ENCODE results near the gene ARSJ. TPM values are rescaled to one million over a fixed set of nuclear protein-coding genes. Genes with fewer than 3 reads are reported as not detected.

Gene ARSJ
- not detected in 2 replicates for total RNA-seq

DNA sequence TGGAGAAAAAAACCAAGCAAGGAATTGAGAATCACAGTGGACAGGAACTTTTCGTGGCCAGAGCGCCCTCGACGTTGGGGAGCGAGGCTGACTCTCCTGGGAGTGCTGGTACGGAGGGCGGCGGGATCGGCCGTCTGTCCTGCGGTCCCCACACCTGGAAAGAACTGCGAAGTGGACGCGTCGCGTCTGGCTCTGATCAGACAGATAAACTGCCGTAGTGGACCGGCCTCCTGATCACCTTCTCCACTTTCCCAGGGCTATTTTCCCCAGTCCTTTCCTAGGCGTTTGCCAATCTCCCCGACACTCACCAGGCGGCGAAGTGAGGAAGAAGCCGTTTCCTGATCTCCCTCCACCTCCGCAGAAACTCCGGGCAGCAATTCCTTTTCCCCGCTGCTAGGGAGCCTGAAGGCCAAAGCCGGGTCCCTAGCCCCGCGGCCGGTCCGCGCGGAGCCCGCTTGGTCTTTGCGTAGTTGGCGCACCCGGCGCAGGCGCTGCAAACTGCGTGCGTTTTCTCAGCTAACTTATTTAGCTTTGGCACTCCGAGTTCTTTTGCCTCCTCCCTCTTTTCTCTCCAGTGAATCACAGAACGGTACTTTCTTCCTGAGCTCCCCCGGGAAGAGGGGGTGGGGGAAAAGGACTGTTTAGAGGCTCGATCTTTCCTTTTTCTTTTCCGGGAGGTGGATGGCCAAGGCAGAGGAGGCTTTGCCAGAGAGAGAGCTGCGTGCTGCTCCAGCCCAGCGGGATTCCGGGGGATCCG is at the start of gene ARSJ:
Gene ARSJ (minus strand): TSS at position 500 of the 757 bp plus-strand sequence. CDS start 813 bp downstream, outside the sequence.
- TF ChIP-seq, protein P1, sequence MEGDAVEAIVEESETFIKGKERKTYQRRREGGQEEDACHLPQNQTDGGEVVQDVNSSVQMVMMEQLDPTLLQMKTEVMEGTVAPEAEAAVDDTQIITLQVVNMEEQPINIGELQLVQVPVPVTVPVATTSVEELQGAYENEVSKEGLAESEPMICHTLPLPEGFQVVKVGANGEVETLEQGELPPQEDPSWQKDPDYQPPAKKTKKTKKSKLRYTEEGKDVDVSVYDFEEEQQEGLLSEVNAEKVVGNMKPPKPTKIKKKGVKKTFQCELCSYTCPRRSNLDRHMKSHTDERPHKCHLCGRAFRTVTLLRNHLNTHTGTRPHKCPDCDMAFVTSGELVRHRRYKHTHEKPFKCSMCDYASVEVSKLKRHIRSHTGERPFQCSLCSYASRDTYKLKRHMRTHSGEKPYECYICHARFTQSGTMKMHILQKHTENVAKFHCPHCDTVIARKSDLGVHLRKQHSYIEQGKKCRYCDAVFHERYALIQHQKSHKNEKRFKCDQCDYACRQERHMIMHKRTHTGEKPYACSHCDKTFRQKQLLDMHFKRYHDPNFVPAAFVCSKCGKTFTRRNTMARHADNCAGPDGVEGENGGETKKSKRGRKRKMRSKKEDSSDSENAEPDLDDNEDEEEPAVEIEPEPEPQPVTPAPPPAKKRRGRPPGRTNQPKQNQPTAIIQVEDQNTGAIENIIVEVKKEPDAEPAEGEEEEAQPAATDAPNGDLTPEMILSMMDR (IDR thresholded peaks at IDR 0.05): no peak
- H3K9me3 Mint-ChIP-seq: peaks cover 2% of the 10 kb centered on the region
- intact Hi-C loops (cut with micrococcal nuclease): no loop called here
- ChIA-PET POLR2A (no interaction called here), CTCF (no interaction called here)
- peak within 1 kb of the TSS; percentile 36 for H3K4me3 Mint-ChIP-seq
- no peak within 1 kb of the TSS for H3K27ac Mint-ChIP-seq
- H3K27me3 Mint-ChIP-seq: peaks cover 51% of the 10 kb centered on the region
- peaks cover 13% of the 10 kb centered on the region for H3K4me1 Mint-ChIP-seq
- DNase-seq: no peak
- ATAC-seq (ENCODE audit: low read depth): no peak
- no peaks in the 10 kb centered on the region for H3K36me3 Mint-ChIP-seq (ENCODE audit: low read depth)

GRCh38 chr4:114028071-114028470 is 48.6 kb upstream of the ARSJ start:
- ATAC-seq (ENCODE audit: low read depth) (no peak), DNase-seq (no peak)
- Mint-ChIP-seq H3K4me1 (no peaks in the 10 kb centered on the region), H3K36me3 (ENCODE audit: low read depth) (no peaks in the 10 kb centered on the region), H3K27ac (no peak overlapping the region), H3K27me3 (no peaks in the 10 kb centered on the region), H3K9me3 (no peaks in the 10 kb centered on the region), H3K4me3 (no peak overlapping the region)
- CTCF ChIA-PET: no interaction called here
- POLR2A ChIA-PET: no interaction called here
- TF ChIP-seq, protein P1 (IDR thresholded peaks at IDR 0.05): no peak
- intact Hi-C loops (cut with micrococcal nuclease): no loop called here

GRCh38 chr4:114027596-114027995 is 48.1 kb upstream of the ARSJ start:
- H3K27ac Mint-ChIP-seq: no peak overlapping the region
- no peak for ATAC-seq (ENCODE audit: low read depth)
- H3K4me1 Mint-ChIP-seq: peaks cover 2% of the 10 kb centered on the region
- intact Hi-C loops (cut with micrococcal nuclease): no loop called here
- ChIA-PET CTCF (no interaction called here), POLR2A (no interaction called here)
- H3K9me3 Mint-ChIP-seq: no peaks in the 10 kb centered on the region
- TF ChIP-seq, protein P1 (IDR thresholded peaks at IDR 0.05): no peak
- no peaks in the 10 kb centered on the region for H3K36me3 Mint-ChIP-seq (ENCODE audit: low read depth)
- no peaks in the 10 kb centered on the region for H3K27me3 Mint-ChIP-seq
- no peak overlapping the region for H3K4me3 Mint-ChIP-seq
- DNase-seq: no peak

DNA sequence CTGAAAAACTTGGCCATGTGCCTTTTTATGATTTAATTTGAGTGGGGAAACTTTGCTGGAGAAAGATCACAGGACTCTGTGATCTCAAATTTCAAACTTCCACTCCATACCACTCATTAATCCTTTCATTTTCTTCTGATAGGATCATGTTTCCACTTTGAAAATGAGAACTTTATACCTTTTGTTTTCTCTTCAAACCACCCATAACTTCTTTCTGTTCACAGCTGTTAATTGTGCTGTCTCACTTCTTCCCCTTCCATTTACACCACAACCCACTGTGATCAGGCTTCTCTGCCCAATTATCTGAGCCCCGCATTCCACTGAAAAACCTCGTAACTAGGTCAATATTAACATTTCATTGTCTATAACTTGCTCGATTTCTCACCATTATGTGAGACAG is 47.0 kb upstream of the ARSJ start:
- Mint-ChIP-seq H3K27ac (no peak overlapping the region), H3K4me3 (no peak overlapping the region), H3K27me3 (no peaks in the 10 kb centered on the region), H3K4me1 (peaks cover 3% of the 10 kb centered on the region), H3K36me3 (ENCODE audit: low read depth) (no peaks in the 10 kb centered on the region), H3K9me3 (no peaks in the 10 kb centered on the region)
- TF ChIP-seq, protein P1 (IDR thresholded peaks at IDR 0.05): no peak
- DNase-seq (no peak), ATAC-seq (ENCODE audit: low read depth) (no peak)
- CTCF ChIA-PET: no interaction called here
- intact Hi-C loops (cut with micrococcal nuclease): no loop called here
- POLR2A ChIA-PET: no interaction called here

GRCh38 chr4:114025176-114025777 is 45.8 kb upstream of the ARSJ start:
- TF ChIP-seq, protein P1 (IDR thresholded peaks at IDR 0.05): no peak
- Mint-ChIP-seq H3K4me3 (no peak overlapping the region), H3K27ac (no peak overlapping the region), H3K4me1 (peaks cover 3% of the 10 kb centered on the region), H3K36me3 (ENCODE audit: low read depth) (no peaks in the 10 kb centered on the region), H3K27me3 (no peaks in the 10 kb centered on the region), H3K9me3 (no peaks in the 10 kb centered on the region)
- ATAC-seq (ENCODE audit: low read depth): no peak
- intact Hi-C loops (cut with micrococcal nuclease): no loop called here
- ChIA-PET POLR2A (no interaction called here), CTCF (no interaction called here)
- no peak for DNase-seq

Measured in activated B cell treated with CpG ODN at 0.5 μM for 24 hours (primary cell).